GM12873 (cell line): ENCODE measurements around the gene LTBP4.

Source experiments
- CTCF ChIP-seq: IDR thresholded peaks from 2 replicates; pipeline ENCODE4 v1.5.1; 2012; ENCODE audit warnings: low read depth, mild to moderate bottlenecking, moderate library complexity, low read length, control low read depth; ENCODE audit not compliant: insufficient read depth; ENCODE audit errors: missing control alignments

The LTBP4 gene

GRCh38 chr19:40625406-40626120 lies 24.4 kb downstream of the LTBP4 start:
- no peak for TF ChIP-seq CTCF

GRCh38 chr19:40626918-40627317 lies 25.7 kb downstream of the LTBP4 start:
- TF ChIP-seq CTCF, result no peak

GRCh38 chr19:40627486-40628279 lies 26.5 kb downstream of the LTBP4 start:
- TF ChIP-seq CTCF, result no peak

- TF ChIP-seq CTCF, result no peak
Observed at GRCh38 chr19:40629346-40629745, 28.2 kb downstream of the LTBP4 start.

GRCh38 chr19:40630571-40631160 lies 29.5 kb downstream of the LTBP4 start:
- no peak for TF ChIP-seq CTCF

GRCh38 chr19:40632311-40633036 lies 31.3 kb downstream of the LTBP4 start:
- TF ChIP-seq CTCF, result no peak
